Diencephalon (tissue), 1 donor: ENCODE results near the gene RPL36. TPM values are rescaled to one million over a fixed set of nuclear protein-coding genes. Genes with fewer than 3 reads are reported as not detected.

Experiments used
- total RNA-seq: library from RNA; depleted of rRNA; stranded (reverse); fragments of >200 nt; gene quantifications from one replicate; pipeline ENCODE4 v1.2.3, GENCODE V29; 2014

Gene RPL36
- total RNA-seq: 281 TPM

GRCh38 chr19:5690125-5690954 lies at the start of gene RPL36:
Gene RPL36, plus strand, starts transcription at chr19:5690295. Its CDS starts 213 bp downstream, at chr19:5690508.

GRCh38 chr19:5680437-5681368 lies 9.4 kb upstream of the RPL36 start, which contains the start of the genes HSD11B1L and MICOS13:
Gene HSD11B1L, plus strand, starts transcription at chr19:5681027. Its CDS starts 3,806 bp downstream, at chr19:5684833.
Gene MICOS13, minus strand, starts transcription at chr19:5680516. Its CDS starts 30 bp downstream, at chr19:5680486.

GRCh38 chr19:5719961-5720790 lies 30.1 kb downstream of the RPL36 start, which contains the start of the genes CATSPERD and LONP1:
Gene CATSPERD, plus strand, starts transcription at chr19:5720637. Its CDS starts 101 bp downstream, at chr19:5720738.
Gene LONP1, minus strand, starts transcription at chr19:5720146. Its CDS starts 14 bp downstream, at chr19:5720132.

Other genes starting within 250 kb of the RPL36 start
- not detected for gene ZNRF4, start 234.9 kb upstream of the RPL36 start, total RNA-seq
- gene TINCR, start 122.3 kb upstream of the RPL36 start, total RNA-seq: 13.4 TPM
- 57.2 TPM for gene SAFB2, start 67.5 kb upstream of the RPL36 start, total RNA-seq
- 92.0 TPM for gene SAFB, start 67.2 kb upstream of the RPL36 start, total RNA-seq
- 27.2 TPM for gene MICOS13, start 9.8 kb upstream of the RPL36 start, total RNA-seq
- 39.9 TPM for gene HSD11B1L, start 9.3 kb upstream of the RPL36 start, total RNA-seq
- gene LONP1, start 29.9 kb downstream of the RPL36 start, total RNA-seq: 50.5 TPM
- gene CATSPERD, start 30.3 kb downstream of the RPL36 start, total RNA-seq: 0.23 TPM
- 0.69 TPM for gene PRR22, start 94.5 kb downstream of the RPL36 start, total RNA-seq
- 10.6 TPM for gene DUS3L, start 100.9 kb downstream of the RPL36 start, total RNA-seq
- gene NRTN, start 114.8 kb downstream of the RPL36 start, total RNA-seq: not detected
- gene FUT6, start 149.4 kb downstream of the RPL36 start, total RNA-seq: not detected
- gene FUT3, start 161.2 kb downstream of the RPL36 start, total RNA-seq: not detected
- not detected for gene FUT5, start 180.2 kb downstream of the RPL36 start, total RNA-seq
- gene NDUFA11, start 213.5 kb downstream of the RPL36 start, total RNA-seq: 131 TPM
- 3.7 TPM for gene VMAC, start 214.6 kb downstream of the RPL36 start, total RNA-seq
- 35.8 TPM for gene CAPS, start 224.0 kb downstream of the RPL36 start, total RNA-seq